ENCODE results near the gene PPFIBP1.

GRCh38 chr12:27639265-27639664, 115.3 kb downstream of the PPFIBP1 start:
- TF ChIP-seq POLR2A (IDR thresholded peaks at IDR 0.05; ENCODE audit: low read depth, low read length) = no peak
- no peak for TF ChIP-seq POLR2AphosphoS5 (IDR thresholded peaks at IDR 0.05; ENCODE audit: low read depth, low read length)
- TF ChIP-seq TAF1 (IDR thresholded peaks at IDR 0.05; ENCODE audit: borderline replicate concordance, low read depth, low read length) = no peak

Data from GM12892 (cell line).